ENCODE data around the gene ALCAM.

Gene ALCAM

GRCh38 chr3:105611304-105612192 is 244.8 kb downstream of the ALCAM start:
- Histone ChIP-seq H3K27ac (replicated peaks) (no peak overlapping the region), H3K27me3 (ENCODE audit: insufficient read depth, poor library complexity, severe bottlenecking) (no peaks in the 10 kb centered on the region), H3K4me3 (replicated peaks; ENCODE audit: insufficient read depth, low read length) (no peak overlapping the region)
- DNase-seq (ENCODE audit: low read depth in 1 of 2, low spot score in 1 of 2): no peak
- TF ChIP-seq, protein P1, sequence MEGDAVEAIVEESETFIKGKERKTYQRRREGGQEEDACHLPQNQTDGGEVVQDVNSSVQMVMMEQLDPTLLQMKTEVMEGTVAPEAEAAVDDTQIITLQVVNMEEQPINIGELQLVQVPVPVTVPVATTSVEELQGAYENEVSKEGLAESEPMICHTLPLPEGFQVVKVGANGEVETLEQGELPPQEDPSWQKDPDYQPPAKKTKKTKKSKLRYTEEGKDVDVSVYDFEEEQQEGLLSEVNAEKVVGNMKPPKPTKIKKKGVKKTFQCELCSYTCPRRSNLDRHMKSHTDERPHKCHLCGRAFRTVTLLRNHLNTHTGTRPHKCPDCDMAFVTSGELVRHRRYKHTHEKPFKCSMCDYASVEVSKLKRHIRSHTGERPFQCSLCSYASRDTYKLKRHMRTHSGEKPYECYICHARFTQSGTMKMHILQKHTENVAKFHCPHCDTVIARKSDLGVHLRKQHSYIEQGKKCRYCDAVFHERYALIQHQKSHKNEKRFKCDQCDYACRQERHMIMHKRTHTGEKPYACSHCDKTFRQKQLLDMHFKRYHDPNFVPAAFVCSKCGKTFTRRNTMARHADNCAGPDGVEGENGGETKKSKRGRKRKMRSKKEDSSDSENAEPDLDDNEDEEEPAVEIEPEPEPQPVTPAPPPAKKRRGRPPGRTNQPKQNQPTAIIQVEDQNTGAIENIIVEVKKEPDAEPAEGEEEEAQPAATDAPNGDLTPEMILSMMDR (IDR thresholded peaks at IDR 0.05; ENCODE audit: insufficient read depth, low read length): no peak
- no peak for TF ChIP-seq POLR2AphosphoS5 (IDR thresholded peaks at IDR 0.05; ENCODE audit: low read depth)
- TF ChIP-seq SPI1 (IDR thresholded peaks at IDR 0.05; ENCODE audit: borderline replicate concordance, low read depth): no peak
- TF ChIP-seq, protein P2, sequence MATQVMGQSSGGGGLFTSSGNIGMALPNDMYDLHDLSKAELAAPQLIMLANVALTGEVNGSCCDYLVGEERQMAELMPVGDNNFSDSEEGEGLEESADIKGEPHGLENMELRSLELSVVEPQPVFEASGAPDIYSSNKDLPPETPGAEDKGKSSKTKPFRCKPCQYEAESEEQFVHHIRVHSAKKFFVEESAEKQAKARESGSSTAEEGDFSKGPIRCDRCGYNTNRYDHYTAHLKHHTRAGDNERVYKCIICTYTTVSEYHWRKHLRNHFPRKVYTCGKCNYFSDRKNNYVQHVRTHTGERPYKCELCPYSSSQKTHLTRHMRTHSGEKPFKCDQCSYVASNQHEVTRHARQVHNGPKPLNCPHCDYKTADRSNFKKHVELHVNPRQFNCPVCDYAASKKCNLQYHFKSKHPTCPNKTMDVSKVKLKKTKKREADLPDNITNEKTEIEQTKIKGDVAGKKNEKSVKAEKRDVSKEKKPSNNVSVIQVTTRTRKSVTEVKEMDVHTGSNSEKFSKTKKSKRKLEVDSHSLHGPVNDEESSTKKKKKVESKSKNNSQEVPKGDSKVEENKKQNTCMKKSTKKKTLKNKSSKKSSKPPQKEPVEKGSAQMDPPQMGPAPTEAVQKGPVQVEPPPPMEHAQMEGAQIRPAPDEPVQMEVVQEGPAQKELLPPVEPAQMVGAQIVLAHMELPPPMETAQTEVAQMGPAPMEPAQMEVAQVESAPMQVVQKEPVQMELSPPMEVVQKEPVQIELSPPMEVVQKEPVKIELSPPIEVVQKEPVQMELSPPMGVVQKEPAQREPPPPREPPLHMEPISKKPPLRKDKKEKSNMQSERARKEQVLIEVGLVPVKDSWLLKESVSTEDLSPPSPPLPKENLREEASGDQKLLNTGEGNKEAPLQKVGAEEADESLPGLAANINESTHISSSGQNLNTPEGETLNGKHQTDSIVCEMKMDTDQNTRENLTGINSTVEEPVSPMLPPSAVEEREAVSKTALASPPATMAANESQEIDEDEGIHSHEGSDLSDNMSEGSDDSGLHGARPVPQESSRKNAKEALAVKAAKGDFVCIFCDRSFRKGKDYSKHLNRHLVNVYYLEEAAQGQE (IDR thresholded peaks at IDR 0.05; ENCODE audit: insufficient replicate concordance, low read depth): no peak
- TF ChIP-seq GABPA (IDR thresholded peaks at IDR 0.05; ENCODE audit: low read depth): no peak

- no peak for TF ChIP-seq SPI1 (IDR thresholded peaks at IDR 0.05; ENCODE audit: borderline replicate concordance, low read depth)
- TF ChIP-seq POLR2AphosphoS5 (IDR thresholded peaks at IDR 0.05; ENCODE audit: low read depth): no peak
- TF ChIP-seq, protein P2 (IDR thresholded peaks at IDR 0.05; ENCODE audit: insufficient replicate concordance, low read depth): no peak
- no peak for TF ChIP-seq GABPA (IDR thresholded peaks at IDR 0.05; ENCODE audit: low read depth)
- TF ChIP-seq, protein P1 (IDR thresholded peaks at IDR 0.05; ENCODE audit: insufficient read depth, low read length): no peak
- no peak for DNase-seq (ENCODE audit: low read depth in 1 of 2, low spot score in 1 of 2)
- Histone ChIP-seq H3K27me3 (ENCODE audit: insufficient read depth, poor library complexity, severe bottlenecking) (no peaks in the 10 kb centered on the region), H3K4me3 (replicated peaks; ENCODE audit: insufficient read depth, low read length) (no peak overlapping the region), H3K27ac (replicated peaks) (no peak overlapping the region)
These were observed 246.4 kb downstream of the ALCAM start for GRCh38 chr3:105613120-105613519.

- DNase-seq (ENCODE audit: low read depth in 1 of 2, low spot score in 1 of 2): no peak
- TF ChIP-seq POLR2AphosphoS5 (IDR thresholded peaks at IDR 0.05; ENCODE audit: low read depth) (no peak), GABPA (IDR thresholded peaks at IDR 0.05; ENCODE audit: low read depth) (no peak), SPI1 (IDR thresholded peaks at IDR 0.05; ENCODE audit: borderline replicate concordance, low read depth) (no peak)
- TF ChIP-seq, protein P2 (IDR thresholded peaks at IDR 0.05; ENCODE audit: insufficient replicate concordance, low read depth): no peak
- TF ChIP-seq, protein P1 (IDR thresholded peaks at IDR 0.05; ENCODE audit: insufficient read depth, low read length): no peak
- H3K27me3 ChIP-seq (ENCODE audit: insufficient read depth, poor library complexity, severe bottlenecking): no peaks in the 10 kb centered on the region
- no peak overlapping the region for H3K27ac ChIP-seq (replicated peaks)
- no peak overlapping the region for H3K4me3 ChIP-seq (replicated peaks; ENCODE audit: insufficient read depth, low read length)
These were observed 247.8 kb downstream of the ALCAM start for GRCh38 chr3:105614288-105615030.
